Neural cell (in vitro differentiated cells): ENCODE data around the gene SULT1C3.

Experiments used
- EP300 ChIP-seq: fragments of 450-650 bp; conservative IDR thresholded peaks from 2 replicates; pipeline ENCODE4 v1.6.1; 2014; ENCODE audit warnings: antibody characterized with exemption, mild to moderate bottlenecking, moderate library complexity; ENCODE audit not compliant: poor library complexity, severe bottlenecking
- EZH2 ChIP-seq: fragments of 200-600, 300-800 bp; shearing (Covaris generic), sonication (generic); IDR thresholded peaks from 2 replicates; pipeline ENCODE4 v1.6.1; 2014; ENCODE audit warnings: antibody characterized with exemption, low read length, borderline replicate concordance, mild to moderate bottlenecking; ENCODE audit not compliant: insufficient read depth, poor library complexity, severe bottlenecking
- POLR2AphosphoS5 ChIP-seq: IDR thresholded peaks from 2 replicates; pipeline ENCODE4 v1.6.1; 2012
- SMC3 ChIP-seq: fragments of 450-650 bp; conservative IDR thresholded peaks from 2 replicates; pipeline ENCODE4 v1.6.1; 2014; ENCODE audit warnings: antibody characterized with exemption, mild to moderate bottlenecking, moderate library complexity; ENCODE audit not compliant: poor library complexity
- TF ChIP-seq, protein P1 (sequence below): fragments of 450-650 bp; IDR thresholded peaks from 2 replicates; pipeline ENCODE4 v1.5.1; 2014; ENCODE audit warnings: antibody characterized with exemption, mild to moderate bottlenecking, moderate library complexity; ENCODE audit not compliant: poor library complexity, severe bottlenecking
- TF ChIP-seq, protein P2 (sequence below): IDR thresholded peaks from 2 replicates; pipeline ENCODE4 v1.6.1; 2012; ENCODE audit warnings: borderline replicate concordance

- TF ChIP-seq EZH2 (no peak), POLR2AphosphoS5 (no peak), EP300 (no peak), SMC3 (no peak)
- TF ChIP-seq, protein P1, sequence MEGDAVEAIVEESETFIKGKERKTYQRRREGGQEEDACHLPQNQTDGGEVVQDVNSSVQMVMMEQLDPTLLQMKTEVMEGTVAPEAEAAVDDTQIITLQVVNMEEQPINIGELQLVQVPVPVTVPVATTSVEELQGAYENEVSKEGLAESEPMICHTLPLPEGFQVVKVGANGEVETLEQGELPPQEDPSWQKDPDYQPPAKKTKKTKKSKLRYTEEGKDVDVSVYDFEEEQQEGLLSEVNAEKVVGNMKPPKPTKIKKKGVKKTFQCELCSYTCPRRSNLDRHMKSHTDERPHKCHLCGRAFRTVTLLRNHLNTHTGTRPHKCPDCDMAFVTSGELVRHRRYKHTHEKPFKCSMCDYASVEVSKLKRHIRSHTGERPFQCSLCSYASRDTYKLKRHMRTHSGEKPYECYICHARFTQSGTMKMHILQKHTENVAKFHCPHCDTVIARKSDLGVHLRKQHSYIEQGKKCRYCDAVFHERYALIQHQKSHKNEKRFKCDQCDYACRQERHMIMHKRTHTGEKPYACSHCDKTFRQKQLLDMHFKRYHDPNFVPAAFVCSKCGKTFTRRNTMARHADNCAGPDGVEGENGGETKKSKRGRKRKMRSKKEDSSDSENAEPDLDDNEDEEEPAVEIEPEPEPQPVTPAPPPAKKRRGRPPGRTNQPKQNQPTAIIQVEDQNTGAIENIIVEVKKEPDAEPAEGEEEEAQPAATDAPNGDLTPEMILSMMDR = no peak
- TF ChIP-seq, protein P2, sequence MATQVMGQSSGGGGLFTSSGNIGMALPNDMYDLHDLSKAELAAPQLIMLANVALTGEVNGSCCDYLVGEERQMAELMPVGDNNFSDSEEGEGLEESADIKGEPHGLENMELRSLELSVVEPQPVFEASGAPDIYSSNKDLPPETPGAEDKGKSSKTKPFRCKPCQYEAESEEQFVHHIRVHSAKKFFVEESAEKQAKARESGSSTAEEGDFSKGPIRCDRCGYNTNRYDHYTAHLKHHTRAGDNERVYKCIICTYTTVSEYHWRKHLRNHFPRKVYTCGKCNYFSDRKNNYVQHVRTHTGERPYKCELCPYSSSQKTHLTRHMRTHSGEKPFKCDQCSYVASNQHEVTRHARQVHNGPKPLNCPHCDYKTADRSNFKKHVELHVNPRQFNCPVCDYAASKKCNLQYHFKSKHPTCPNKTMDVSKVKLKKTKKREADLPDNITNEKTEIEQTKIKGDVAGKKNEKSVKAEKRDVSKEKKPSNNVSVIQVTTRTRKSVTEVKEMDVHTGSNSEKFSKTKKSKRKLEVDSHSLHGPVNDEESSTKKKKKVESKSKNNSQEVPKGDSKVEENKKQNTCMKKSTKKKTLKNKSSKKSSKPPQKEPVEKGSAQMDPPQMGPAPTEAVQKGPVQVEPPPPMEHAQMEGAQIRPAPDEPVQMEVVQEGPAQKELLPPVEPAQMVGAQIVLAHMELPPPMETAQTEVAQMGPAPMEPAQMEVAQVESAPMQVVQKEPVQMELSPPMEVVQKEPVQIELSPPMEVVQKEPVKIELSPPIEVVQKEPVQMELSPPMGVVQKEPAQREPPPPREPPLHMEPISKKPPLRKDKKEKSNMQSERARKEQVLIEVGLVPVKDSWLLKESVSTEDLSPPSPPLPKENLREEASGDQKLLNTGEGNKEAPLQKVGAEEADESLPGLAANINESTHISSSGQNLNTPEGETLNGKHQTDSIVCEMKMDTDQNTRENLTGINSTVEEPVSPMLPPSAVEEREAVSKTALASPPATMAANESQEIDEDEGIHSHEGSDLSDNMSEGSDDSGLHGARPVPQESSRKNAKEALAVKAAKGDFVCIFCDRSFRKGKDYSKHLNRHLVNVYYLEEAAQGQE = no peak
Observed at GRCh38 chr2:108304975-108305374, 65.2 kb downstream of the SULT1C3 start.
